ENCODE data around the gene ICA1L. TPM values are rescaled to one million over a fixed set of nuclear protein-coding genes. Genes with fewer than 3 reads are reported as not detected.
"Not testable (repeated sequence)": the region's sequence is repeated elsewhere in the genome, so short reads cannot be mapped to it uniquely, and the experiment has no call there.

Gene ICA1L
- total RNA-seq, 1 donor from 2014 or later = 7.6 TPM

- H3K27me3 ChIP-seq (ENCODE audit: control insufficient read depth, insufficient read depth, low read length) = no peaks in the 10 kb centered on the region
- no peak for TF ChIP-seq CTCF (IDR thresholded peaks at IDR 0.05; ENCODE audit: insufficient read depth, low read length, poor library complexity, severe bottlenecking)
- no peak for DNase-seq (ENCODE audit: low read depth)
- H3K36me3 ChIP-seq (ENCODE audit: control insufficient read depth, insufficient read depth, low read length) = no peaks in the 10 kb centered on the region
- H3K4me3 ChIP-seq (ENCODE audit: low read depth, low read length) = no peak overlapping the region
Measured at GRCh38 chr2:202858601-202859000, 13.0 kb downstream of the ICA1L start.

GRCh38 chr2:202849343-202849742 is 22.2 kb downstream of the ICA1L start:
- not testable (repeated sequence) for H3K27me3 ChIP-seq (ENCODE audit: control insufficient read depth, insufficient read depth, low read length); H3K4me3 ChIP-seq (ENCODE audit: low read depth, low read length); DNase-seq (ENCODE audit: low read depth); H3K36me3 ChIP-seq (ENCODE audit: control insufficient read depth, insufficient read depth, low read length)

- TF ChIP-seq CTCF (IDR thresholded peaks at IDR 0.05; ENCODE audit: insufficient read depth, low read length, poor library complexity, severe bottlenecking) = no peak
- Histone ChIP-seq H3K27me3 (ENCODE audit: control insufficient read depth, insufficient read depth, low read length) (no peaks in the 10 kb centered on the region), H3K4me3 (ENCODE audit: low read depth, low read length) (no peak overlapping the region), H3K36me3 (ENCODE audit: control insufficient read depth, insufficient read depth, low read length) (no peaks in the 10 kb centered on the region)
- no peak for DNase-seq (ENCODE audit: low read depth)
Measured at GRCh38 chr2:202848813-202849212, 22.8 kb downstream of the ICA1L start.

- Histone ChIP-seq H3K36me3 (ENCODE audit: control insufficient read depth, insufficient read depth, low read length) (no peaks in the 10 kb centered on the region), H3K27me3 (ENCODE audit: control insufficient read depth, insufficient read depth, low read length) (no peaks in the 10 kb centered on the region), H3K4me3 (ENCODE audit: low read depth, low read length) (no peak overlapping the region)
- DNase-seq (ENCODE audit: low read depth) = no peak
- no peak for TF ChIP-seq CTCF (IDR thresholded peaks at IDR 0.05; ENCODE audit: insufficient read depth, low read length, poor library complexity, severe bottlenecking)
Measured at GRCh38 chr2:202847693-202848524, 23.7 kb downstream of the ICA1L start.

- TF ChIP-seq CTCF (IDR thresholded peaks at IDR 0.05; ENCODE audit: insufficient read depth, low read length, poor library complexity, severe bottlenecking) = no peak
- Histone ChIP-seq H3K36me3 (ENCODE audit: control insufficient read depth, insufficient read depth, low read length) (no peaks in the 10 kb centered on the region), H3K27me3 (ENCODE audit: control insufficient read depth, insufficient read depth, low read length) (no peaks in the 10 kb centered on the region), H3K4me3 (ENCODE audit: low read depth, low read length) (no peak overlapping the region)
- no peak for DNase-seq (ENCODE audit: low read depth)
Measured at GRCh38 chr2:202844656-202845055, 26.9 kb downstream of the ICA1L start.

GRCh38 chr2:202842690-202843089 is 28.9 kb downstream of the ICA1L start:
- DNase-seq (ENCODE audit: low read depth) = no peak
- TF ChIP-seq CTCF (IDR thresholded peaks at IDR 0.05; ENCODE audit: insufficient read depth, low read length, poor library complexity, severe bottlenecking) = no peak
- Histone ChIP-seq H3K27me3 (ENCODE audit: control insufficient read depth, insufficient read depth, low read length) (no peaks in the 10 kb centered on the region), H3K36me3 (ENCODE audit: control insufficient read depth, insufficient read depth, low read length) (no peaks in the 10 kb centered on the region), H3K4me3 (ENCODE audit: low read depth, low read length) (no peak overlapping the region)
